K562 (cell line): ENCODE data around the gene TRUB2. TPM values are rescaled to one million over a fixed set of nuclear protein-coding genes. Genes with fewer than 3 reads are reported as not detected.
A peak's percentile ranks its signal among the peaks of the same experiment; 100 is the strongest.

Experiments
- EWSR1 ChIP-seq: fragments of 450-650 bp; IDR thresholded peaks from 2 replicates; pipeline ENCODE4 v1.6.1; 2018; ENCODE audit warnings: borderline replicate concordance, mild to moderate bottlenecking, low read depth, moderate library complexity; ENCODE audit not compliant: partially characterized antibody
- HMGN3 ChIP-seq: IDR thresholded peaks from 2 replicates; pipeline ENCODE4 v1.6.1; 2011; ENCODE audit warnings: borderline replicate concordance, low read depth, mild to moderate bottlenecking, mixed read lengths, low read length; ENCODE audit not compliant: insufficient read length; ENCODE audit errors: extremely low read depth
- HNRNPH1 ChIP-seq: fragments of 200-400 bp; formaldehyde crosslinking; optimal IDR thresholded peaks from 2 replicates; pipeline ENCODE3; 2017; ENCODE audit warnings: low read depth, mild to moderate bottlenecking, low read length, moderate library complexity
- MAFK ChIP-seq: IDR thresholded peaks from 2 replicates; pipeline ENCODE4 v1.6.1; 2011; ENCODE audit warnings: low read length, improper control_type of control experiment
- MED1 ChIP-seq: sonication (generic); formaldehyde crosslinking; IDR thresholded peaks from 2 replicates; pipeline ENCODE4 v1.8.1; 2023; ENCODE audit warnings: missing genetic modification reagents, borderline replicate concordance
- MLLT1 ChIP-seq, 2 experiments: fragments of 450-650 bp; IDR thresholded peaks; 2 replicates each; pipeline ENCODE4 v1.6.1; 2016
- MYNN ChIP-seq, 2 experiments: sonication (generic); formaldehyde crosslinking in 1 of 2; IDR thresholded peaks; 2 replicates each; pipeline versions ENCODE4 v1.5.0 to v1.6.1; 2016 to 2020; ENCODE audit warnings: antibody characterized with exemption in 1 of 2, missing genetic modification reagents in 1 of 2
- THRB ChIP-seq: fragments of 450-650 bp; formaldehyde crosslinking; conservative IDR thresholded peaks from 2 replicates; pipeline ENCODE4 v1.4.0; 2022; ENCODE audit warnings: mild to moderate bottlenecking, missing genetic modification characterization
- TOE1 ChIP-seq, 2 experiments: fragments of 450-650 bp in 1 of 2; sonication (generic) in 1 of 2; formaldehyde crosslinking in 1 of 2; IDR thresholded peaks; 2 replicates each; pipeline versions ENCODE4 v1.7.1 to v1.8.0; 2016 to 2022; ENCODE audit warnings: borderline replicate concordance in 2 of 2, mild to moderate bottlenecking in 2 of 2, antibody characterized with exemption in 1 of 2, inconsistent platforms in 1 of 2, low read depth in 1 of 2, missing genetic modification reagents in 1 of 2, moderate library complexity in 1 of 2
- ZKSCAN8 ChIP-seq: fragments of 200-800 bp; sonication (Bioruptor generic); IDR thresholded peaks from 2 replicates; pipeline ENCODE4 v1.6.1; 2016; ENCODE audit warnings: missing genetic modification characterization, missing compliant biosample characterization
- ZNF354B ChIP-seq: fragments of 250-450 bp; sonication (Bioruptor Pico); IDR thresholded peaks from 2 replicates; pipeline ENCODE4 v1.4.0; 2020
- ZNF518B ChIP-seq: fragments of 250-450 bp; sonication (Bioruptor Pico); IDR thresholded peaks from 2 replicates; pipeline ENCODE4 v1.5.0; 2021; ENCODE audit warnings: mild to moderate bottlenecking, moderate library complexity
- ZNF583 ChIP-seq: fragments of 250-450 bp; sonication (Bioruptor Pico); IDR thresholded peaks from 2 replicates; pipeline ENCODE4 v1.4.0; 2020
- polyA plus RNA-seq, 8 experiments: library from polyadenylated mRNA; depleted of rRNA in 4 of 8; stranded (reverse) in 5 of 8; unstranded in 3 of 8; fragments of >200 nt; fragmentation: Nextera tagmentation in 2 of 8; fragmentation: Illumina TruSeq in 1 of 8; extraction: Ambion mirVana in 2 of 8; extraction: Trizol in 1 of 8; gene quantifications; 2 replicates each; pipeline versions ENCODE4 v1.2.1 to v1.2.3, GENCODE V29; 2011 to 2014; ENCODE audit warnings: inconsistent platforms in 1 of 8, missing spikeins in 1 of 8
- total RNA-seq, 7 experiments: library from RNA; depleted of rRNA in 6 of 7; stranded (reverse); fragments of >200 nt in 6 of 7; fragmentation: Illumina TruSeq in 2 of 7; extraction: Trizol in 2 of 7; gene quantifications; 2 replicates each; pipeline versions ENCODE4 v1.2.1 to v1.2.3, GENCODE V29; 2011 to 2021; ENCODE audit warnings: low replicate concordance in 1 of 7
- TF ChIP-seq, protein P1 (sequence below): sonication (generic); formaldehyde crosslinking; IDR thresholded peaks from 2 replicates; pipeline ENCODE4 v1.8.0; 2023; ENCODE audit warnings: mild to moderate bottlenecking, missing genetic modification reagents
- TF ChIP-seq, protein P2 (sequence below): fragments of 250-450 bp; sonication (Bioruptor Pico); IDR thresholded peaks from 2 replicates; pipeline ENCODE4 v1.6.1; 2021; ENCODE audit warnings: mild to moderate bottlenecking
- TF ChIP-seq, protein P3 (sequence below): sonication (generic); formaldehyde crosslinking; IDR thresholded peaks from 2 replicates; pipeline ENCODE4 v1.8.1; 2023; ENCODE audit warnings: mild to moderate bottlenecking, missing genetic modification reagents, moderate library complexity

TRUB2 gene
- total and polyA plus RNA-seq, 9 of the 15 experiments (the other 6 are each of a cell fraction or from before 2014, with no cell fraction given), result 9.3 to 110 (median 63.0) TPM

GRCh38 chr9:128296340-128297220, 25.7 kb downstream of the TRUB2 start (continued):
- TF ChIP-seq EWSR1, result no peak
- no peak for TF ChIP-seq HNRNPH1
- no peak for TF ChIP-seq ZNF354B
- TF ChIP-seq, protein P1, sequence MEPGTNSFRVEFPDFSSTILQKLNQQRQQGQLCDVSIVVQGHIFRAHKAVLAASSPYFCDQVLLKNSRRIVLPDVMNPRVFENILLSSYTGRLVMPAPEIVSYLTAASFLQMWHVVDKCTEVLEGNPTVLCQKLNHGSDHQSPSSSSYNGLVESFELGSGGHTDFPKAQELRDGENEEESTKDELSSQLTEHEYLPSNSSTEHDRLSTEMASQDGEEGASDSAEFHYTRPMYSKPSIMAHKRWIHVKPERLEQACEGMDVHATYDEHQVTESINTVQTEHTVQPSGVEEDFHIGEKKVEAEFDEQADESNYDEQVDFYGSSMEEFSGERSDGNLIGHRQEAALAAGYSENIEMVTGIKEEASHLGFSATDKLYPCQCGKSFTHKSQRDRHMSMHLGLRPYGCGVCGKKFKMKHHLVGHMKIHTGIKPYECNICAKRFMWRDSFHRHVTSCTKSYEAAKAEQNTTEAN (CRISPR knock-in tag), result no peak
- TF ChIP-seq ZNF583, result no peak; the same call in 1 of the 2 replicates
- no peak for TF ChIP-seq MED1 (CRISPR knock-in tag)
- peak; percentile 68; the same call in 1 of the 2 replicates for TF ChIP-seq MAFK
- TF ChIP-seq ZKSCAN8, result no peak
- no peak for TF ChIP-seq ZNF518B (CRISPR knock-in tag)
- TF ChIP-seq HMGN3, result no peak
- peak; percentile 12; the same call in 1 of the 2 replicates for TF ChIP-seq THRB
- TF ChIP-seq, protein P2, sequence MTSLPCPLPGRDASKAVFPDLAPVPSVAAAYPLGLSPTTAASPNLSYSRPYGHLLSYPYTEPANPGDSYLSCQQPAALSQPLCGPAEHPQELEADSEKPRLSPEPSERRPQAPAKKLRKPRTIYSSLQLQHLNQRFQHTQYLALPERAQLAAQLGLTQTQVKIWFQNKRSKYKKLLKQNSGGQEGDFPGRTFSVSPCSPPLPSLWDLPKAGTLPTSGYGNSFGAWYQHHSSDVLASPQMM (CRISPR knock-in tag), result no peak
- TF ChIP-seq TOE1 (IDR thresholded peaks at IDR 0.05; ENCODE audit: borderline replicate concordance), result no peak
- TF ChIP-seq TOE1 (CRISPR knock-in tag; IDR thresholded peaks at IDR 0.05; ENCODE audit: borderline replicate concordance, low read depth), result no peak
- TF ChIP-seq, protein P3, sequence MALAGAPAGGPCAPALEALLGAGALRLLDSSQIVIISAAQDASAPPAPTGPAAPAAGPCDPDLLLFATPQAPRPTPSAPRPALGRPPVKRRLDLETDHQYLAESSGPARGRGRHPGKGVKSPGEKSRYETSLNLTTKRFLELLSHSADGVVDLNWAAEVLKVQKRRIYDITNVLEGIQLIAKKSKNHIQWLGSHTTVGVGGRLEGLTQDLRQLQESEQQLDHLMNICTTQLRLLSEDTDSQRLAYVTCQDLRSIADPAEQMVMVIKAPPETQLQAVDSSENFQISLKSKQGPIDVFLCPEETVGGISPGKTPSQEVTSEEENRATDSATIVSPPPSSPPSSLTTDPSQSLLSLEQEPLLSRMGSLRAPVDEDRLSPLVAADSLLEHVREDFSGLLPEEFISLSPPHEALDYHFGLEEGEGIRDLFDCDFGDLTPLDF, result no peak
- no peak for TF ChIP-seq MLLT1 (IDR thresholded peaks at IDR 0.05)
- no peak for TF ChIP-seq MYNN (IDR thresholded peaks at IDR 0.05)
- no peak for TF ChIP-seq MYNN (CRISPR knock-in tag; IDR thresholded peaks at IDR 0.05)
